T-helper 9 cell (primary cell): ENCODE data around the gene AGPS.
"Not testable (repeated sequence)": the region's sequence is repeated elsewhere in the genome, so short reads cannot be mapped to it uniquely, and the experiment has no call there.

Experiments
- DNase-seq: peaks from one replicate; pipeline ENCODE4 v3.0.0-alpha.2; 2020

The AGPS gene

DNA sequence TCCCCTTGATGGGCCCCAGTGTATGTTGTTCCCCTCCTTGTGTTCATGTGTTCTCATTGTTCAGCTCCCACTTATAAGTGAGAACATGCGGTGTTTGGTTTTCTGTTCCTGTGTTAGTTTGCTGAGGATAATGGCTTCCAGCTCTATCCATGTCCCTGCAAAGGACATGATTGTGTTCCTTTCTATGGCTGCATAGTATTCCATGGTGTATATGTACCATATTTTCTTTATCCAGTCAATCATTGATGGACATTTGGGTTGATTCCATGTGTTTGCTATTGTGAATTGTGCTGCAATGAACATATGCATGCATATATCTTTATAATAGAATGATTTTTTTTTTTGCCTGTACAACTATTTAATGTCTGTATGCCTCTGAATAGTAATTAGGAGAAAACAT is 31.5 kb downstream of the AGPS start:
- DNase-seq, result not testable (repeated sequence)

DNA sequence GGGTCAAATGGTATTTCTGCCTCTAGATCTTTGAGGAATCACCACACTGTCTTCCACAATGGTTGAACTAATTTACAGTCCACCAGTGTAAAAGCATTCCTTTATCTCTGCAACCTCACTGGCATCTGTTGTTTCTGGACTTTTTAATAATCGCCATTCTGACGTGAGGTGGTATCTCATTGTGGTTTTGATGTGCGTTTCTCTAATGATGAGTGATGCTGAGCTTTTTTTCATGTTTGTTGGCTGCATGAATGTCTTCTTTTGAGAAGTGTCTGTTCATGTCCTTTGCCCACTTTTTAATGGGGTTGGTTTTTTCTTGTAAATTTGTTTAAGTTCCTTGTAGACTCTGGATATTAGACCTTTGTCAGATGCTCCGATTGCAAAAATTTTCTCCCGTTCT is 32.0 kb downstream of the AGPS start:
- not testable (repeated sequence) for DNase-seq

DNA sequence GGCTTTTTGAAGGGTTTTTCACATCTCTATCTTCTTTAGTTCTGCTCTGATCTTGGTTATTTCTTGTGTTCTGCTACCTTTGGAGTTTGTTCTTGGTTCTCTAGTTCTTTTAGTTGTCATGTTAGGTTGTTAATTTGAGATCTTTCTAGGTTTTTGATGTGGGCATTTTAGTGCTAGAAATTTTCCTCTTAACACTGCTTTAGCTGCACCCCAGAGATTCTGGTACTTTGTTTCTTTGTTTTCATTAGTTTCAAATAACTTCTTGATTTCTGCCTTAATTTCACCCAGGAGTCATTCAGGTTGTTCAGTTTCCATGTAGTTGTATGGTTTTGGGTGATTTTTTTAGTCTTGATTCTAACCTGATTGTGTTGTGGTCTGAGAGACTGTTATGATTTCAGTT is 34.7 kb downstream of the AGPS start:
- no peak for DNase-seq

DNA sequence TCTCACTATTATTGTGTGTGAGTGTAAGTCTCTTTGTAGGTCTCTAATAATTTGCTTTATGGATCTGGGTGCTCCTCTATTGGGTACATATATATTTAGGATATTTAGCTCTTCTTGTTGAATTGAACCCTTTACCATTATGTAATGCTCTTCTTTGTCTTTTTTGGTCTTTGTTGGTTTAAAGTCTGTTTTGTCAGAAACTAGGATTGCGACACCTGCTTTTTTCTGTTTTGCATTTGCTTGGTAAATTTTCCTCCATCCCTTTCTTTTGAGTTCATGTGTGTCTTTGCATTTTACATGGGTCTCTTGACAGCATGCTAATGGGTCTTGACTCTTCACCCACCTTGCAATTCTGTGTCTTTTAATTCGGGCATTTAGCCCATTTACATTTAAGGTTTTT is 35.4 kb downstream of the AGPS start:
- DNase-seq, result not testable (repeated sequence)

DNA sequence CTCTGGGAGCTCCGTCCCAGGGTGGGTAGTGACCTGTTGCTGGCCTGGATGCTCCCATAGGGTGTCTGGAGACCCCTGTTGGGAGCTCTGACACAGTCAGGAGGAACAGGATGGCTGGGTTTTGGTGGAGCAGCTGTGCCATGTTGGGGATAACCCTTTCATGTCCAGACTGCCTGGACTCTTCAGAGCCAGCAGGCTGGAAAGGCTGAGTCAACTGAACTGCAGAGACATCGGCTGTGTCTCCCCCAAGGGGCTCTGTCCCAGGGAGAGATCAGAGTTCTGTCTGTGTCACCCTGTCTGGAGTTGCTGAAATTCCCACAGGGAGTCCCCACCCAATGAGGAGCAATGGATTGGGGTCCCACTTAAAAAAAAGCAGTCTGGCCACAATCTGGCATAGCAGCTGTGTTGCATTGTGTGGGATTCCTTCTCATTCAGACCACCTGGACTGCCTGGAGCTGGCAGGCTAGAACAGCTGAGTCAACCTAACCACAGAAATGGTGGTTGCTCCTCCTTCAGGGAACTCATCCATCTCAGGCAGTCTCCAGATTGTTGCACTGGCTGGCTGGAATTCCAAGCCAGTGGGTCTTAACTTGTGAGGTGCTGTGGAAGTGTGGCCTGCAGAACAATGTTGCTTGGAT is 37.2 kb downstream of the AGPS start:
- DNase-seq, result no peak

DNA sequence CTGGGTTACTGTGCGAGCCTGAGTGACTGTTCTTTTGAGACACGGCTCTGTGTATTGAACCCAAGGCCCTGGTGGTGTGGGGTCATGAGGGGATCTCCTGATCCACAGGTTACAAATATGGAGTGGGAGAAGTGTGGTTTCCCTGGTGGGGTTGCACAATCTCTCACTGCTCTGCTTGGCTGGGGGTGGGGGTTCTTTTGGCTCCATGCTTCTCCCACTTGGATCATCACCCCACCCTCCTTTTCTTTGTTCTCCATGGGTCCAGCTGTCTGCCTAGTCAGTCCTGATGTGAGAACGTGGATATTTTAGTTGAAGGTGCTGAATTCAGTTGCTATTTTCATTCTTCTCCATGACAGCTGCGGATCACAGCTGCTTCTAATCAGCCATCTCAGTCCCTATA is 37.8 kb downstream of the AGPS start:
- DNase-seq, result no peak

DNA sequence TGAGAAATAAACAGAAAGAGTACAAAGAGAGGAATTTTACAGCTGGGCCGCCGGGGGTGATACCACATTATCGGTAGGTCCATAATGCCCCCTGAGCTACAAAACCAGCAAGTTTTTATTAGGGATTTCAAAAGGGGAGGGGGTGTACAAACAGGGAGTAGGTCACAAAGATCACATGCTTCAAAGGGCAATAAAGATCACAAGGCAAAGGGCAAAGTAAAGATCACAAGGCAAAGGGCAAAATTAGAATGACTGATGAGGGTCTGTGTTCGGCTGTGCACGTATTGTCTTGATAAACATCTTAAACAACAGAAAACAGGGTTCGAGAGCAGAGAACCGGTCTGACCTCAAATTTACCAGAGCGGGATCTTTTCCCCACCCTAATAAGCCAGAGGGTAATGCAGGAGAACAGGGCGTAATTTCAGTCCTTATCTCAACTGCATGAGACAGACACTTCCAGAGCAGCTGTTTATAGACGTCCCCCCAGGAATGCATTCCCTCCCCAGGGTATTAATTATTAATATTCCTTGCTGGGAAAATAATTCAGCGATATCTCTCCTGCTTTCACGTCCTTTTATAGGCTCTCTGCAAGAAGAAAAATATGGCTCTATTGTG is 38.6 kb downstream of the AGPS start:
- not testable (repeated sequence) for DNase-seq

DNA sequence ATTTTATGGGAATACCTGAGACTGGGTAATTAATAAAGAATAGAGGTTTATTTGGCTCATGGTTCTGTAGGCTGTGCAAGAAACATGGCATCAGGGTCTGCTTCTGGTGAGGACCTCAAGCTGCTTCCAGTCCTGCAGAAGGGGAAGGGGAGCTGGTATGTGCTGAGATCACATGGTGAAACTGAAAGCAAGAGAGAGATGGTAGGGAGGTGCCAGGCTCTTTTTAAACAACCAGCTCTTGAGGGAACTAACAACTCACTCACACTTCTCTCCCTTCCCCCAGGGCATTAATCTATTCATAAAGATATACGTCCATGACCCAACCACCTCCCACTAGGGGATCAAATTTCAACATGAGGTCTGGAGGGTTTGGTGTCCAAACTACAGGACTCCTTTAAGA is 40.1 kb downstream of the AGPS start:
- no peak for DNase-seq

DNA sequence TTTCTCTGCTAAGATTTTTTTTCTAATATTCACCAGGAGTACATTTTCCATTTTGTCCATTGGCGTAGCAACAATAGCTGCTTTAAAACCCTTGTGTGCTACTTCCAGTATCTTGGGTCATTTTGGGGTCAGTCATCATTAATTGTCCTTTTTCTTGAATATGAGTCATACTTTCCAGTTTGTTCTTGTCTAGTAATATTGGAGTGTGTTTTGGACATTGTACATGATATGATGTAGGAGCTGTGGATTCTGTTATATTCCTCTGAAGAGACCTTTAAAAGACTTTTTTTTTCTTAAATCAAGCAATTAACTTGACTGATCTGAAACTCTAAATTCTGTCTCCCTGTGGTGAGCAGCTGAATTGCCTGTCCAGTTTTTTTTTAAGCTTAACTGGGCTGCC is 40.8 kb downstream of the AGPS start:
- no peak for DNase-seq

DNA sequence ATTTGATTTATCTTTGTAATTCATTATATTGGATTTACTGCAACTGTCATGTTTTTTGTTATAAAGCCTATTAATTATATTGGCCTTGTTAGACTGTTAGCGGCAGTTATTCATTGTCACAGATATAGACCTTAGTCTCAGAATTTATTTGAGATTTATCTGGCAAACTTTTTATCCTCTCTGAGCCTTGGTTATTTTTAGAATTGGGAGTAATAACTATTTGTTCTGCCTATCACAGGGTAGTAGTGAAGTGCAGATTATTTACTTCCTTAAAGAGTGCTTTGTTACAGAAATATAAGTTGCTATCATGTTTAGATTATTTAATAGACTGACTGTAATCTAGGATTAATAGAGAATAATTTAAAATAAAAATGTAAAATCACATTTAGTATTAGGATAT is 41.9 kb downstream of the AGPS start:
- no peak for DNase-seq

DNA sequence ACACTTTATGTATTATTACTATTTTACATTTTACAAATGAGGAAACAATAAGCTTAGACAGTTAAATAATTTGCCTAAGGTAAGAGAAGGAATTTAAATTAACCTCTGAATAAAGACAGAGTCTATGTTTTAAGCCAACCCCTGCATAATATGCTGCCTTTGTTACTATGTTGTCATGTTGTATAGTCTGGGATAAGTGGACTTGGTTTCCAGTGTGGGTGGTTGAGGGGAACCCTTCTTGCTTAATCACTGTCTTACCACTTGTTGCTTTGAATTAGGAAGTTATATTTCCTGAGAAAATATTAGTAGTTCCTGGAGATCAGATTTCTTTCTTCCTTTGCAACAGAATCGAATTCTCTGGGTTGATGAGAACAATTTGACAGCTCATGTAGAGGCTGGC is 52.6 kb downstream of the AGPS start:
- DNase-seq, result no peak

DNA sequence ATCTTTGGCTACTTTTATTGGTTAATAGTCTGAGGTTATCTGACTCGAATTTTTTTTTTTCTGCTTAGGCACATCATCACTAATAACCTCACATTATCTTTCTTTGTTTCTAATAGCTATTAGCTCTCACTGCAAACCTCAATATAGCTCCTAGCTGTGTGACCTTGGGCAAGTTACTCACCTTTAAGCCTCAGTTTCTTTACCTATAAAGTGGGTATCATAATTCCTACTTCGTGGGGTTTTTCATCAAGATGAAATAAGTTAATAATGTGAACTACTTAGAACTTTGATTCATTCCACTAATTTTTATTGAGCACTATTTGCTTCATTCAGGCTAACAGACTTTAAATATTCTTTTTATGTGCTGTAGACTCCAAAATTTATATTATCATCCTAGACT is 55.5 kb downstream of the AGPS start:
- no peak for DNase-seq

DNA sequence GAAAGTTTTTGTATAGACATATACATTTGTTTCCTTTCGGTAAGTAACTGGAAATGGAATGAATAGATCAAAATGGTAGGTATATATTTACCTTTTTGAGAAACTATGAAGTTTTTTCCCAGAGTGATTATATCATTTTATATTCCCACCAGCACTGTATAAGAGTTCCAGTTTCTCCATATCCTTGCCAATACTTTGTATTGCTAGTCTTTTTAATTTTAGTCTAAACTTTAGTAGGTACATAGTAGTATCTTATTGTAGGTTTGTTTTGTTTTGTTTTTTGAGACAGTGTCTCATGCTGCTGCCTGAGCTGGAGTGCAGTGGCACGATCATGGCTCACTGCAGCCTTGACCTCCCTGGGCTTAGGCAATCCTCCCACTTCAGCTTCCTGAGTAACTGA is 56.6 kb downstream of the AGPS start:
- no peak for DNase-seq

DNA sequence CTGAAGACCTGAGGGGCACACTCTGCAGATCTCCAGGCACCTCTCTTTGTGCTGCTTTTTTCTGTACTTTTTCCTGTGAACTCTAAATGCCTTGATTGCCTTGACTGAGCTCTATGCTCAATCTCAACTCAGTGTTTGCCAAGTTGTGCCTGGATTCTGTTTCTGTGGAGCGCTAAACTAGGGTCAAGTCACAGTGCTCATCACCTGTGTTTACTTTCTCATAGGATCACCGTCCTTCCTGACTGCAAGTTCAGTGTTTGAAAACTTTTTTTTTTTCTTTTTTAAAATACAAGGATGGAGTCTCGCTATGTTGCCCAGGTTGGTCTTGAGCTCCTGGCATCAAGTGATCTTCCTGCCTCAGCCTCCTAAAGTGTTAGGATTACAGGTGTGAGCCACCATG is 62.6 kb downstream of the AGPS start:
- DNase-seq, result no peak

DNA sequence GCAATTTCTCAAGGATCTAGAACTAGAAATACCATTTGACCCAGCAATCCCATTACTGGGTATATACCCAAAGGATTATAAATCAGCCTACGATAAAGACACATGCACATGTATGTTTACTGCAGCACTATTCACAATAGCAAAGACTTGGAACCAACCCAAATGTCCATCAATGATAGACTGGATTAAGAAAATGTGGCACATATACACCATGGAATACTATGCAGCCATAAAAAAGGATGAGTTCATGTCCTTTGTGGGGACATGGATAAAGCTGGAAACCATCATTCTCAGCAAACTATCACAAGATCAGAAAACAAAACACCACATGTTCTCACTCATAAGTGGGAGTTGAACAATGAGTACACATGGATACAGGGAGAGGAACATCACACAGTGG is 67.2 kb downstream of the AGPS start:
- not testable (repeated sequence) for DNase-seq

DNA sequence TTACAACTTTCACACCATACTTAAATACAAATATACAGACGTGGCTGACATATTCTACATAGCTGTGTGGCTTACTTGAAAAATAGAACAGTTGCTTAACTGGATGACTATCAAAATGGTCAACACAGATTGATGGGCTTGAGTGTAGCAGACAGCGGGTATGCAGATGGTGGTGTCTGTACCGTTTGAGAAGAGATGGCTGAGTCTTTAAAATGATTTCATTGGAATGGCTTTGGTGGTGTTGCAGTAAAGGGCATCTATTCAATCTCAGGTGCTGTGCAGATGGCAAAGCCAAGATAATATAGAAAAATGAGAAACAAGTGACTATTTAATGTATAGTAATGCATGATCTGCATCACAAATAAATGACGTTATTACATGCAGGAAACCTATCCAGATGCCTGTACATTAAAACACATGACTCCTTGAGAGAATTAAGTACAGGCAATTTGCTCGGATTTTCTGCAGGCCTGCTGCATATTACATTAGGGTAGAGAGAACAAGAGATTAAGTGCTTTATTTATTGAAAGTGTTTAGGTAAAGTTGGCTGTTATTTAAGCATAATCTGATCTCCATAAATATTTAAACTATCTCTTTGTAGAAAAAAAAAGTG is 68.5 kb downstream of the AGPS start:
- no peak for DNase-seq

DNA sequence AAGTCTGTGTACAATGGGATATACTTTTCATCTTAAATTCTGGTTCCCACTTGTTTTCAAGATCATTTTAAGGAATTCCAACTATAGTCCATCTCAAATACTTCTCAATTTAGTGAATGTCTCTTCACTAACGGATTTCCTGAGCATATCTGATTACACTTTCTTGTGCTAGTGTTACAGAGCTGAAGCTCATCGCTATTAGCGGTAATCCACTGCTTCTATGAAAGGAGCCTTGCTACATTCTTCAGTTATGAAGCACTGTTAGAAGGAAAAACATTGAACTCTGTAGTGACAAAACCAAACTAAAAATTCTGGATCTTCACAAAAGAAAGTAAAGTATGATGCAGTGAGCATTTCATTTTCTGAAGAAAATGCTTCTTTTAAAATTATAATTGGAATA is 72.0 kb downstream of the AGPS start:
- DNase-seq, result no peak

DNA sequence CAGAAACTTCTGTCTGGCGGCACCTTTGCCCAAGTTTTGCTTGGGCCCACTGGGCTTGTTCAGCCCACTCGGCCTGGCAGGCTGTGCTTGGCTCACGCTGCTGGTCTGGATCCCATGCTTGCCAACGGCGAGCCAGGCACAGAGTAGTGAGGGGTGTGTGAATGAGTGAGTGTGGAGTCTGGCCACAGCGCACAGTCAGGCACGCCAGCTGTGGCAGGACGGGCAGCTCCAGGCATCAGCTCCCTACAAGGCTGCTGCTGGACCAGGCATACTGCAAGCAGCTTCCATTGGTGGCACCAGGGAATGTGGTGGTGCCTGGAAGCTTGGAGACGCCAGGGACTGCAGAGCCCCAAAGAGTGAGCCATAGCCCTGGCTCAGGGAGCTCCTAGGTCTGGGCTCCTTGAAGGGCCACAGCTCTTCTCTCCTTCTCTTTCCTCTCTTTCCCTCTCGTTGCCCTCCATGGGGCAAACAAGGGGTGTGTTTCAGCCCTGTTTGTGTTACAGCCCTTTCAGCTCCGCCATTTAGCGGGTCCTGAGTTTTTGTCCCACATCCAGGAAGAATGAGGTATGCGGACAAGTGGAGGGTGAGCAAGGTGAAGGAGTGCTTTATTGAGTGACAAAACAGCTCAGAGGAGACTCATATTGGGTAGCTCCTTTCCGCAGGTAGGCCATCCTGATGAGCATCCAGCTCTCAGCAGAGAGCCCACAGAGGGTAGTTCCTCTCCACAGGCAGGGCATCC is 73.0 kb downstream of the AGPS start:
- DNase-seq, result no peak

DNA sequence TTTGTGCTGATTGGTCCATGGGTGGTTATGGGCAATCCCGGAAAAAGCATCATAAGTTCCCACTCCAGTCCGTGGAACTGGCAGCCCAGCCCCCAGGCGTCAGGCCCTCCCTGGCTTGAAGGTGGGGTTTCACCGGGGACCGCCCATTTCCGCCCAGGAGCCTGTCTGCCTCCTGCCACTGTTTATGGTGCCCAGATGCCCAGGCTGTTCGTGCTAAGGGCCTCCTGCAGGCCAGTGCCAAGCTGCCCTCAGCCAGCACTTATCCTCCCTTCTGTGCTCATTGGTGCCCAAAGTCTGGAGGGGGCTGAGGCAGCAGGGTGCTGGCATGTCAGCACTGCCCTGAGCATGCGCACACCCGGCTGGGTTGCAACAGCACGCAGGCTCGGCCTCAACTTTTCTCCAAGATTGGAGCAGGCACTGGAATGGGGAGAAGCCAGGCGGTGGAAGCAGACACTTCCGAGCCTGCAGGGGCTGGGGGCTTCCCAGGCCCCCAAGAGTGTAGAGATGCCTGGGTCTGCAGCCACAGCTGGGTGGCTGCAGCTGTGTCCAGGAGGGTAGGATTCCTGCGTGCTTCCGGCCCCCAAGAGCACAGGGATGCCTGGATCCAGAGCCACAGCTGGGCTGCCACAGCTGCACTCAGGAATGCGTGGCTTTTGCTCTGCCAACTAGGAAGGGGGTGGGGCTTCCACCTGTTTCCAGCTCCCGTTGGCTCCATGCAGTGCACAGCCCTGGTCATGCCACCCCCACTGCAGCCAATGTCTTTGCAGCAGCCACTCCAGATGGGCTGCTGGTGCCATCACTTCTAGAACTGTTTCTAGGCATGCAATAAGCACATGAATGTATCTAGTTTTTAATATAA is 74.0 kb downstream of the AGPS start:
- DNase-seq, result no peak

DNA sequence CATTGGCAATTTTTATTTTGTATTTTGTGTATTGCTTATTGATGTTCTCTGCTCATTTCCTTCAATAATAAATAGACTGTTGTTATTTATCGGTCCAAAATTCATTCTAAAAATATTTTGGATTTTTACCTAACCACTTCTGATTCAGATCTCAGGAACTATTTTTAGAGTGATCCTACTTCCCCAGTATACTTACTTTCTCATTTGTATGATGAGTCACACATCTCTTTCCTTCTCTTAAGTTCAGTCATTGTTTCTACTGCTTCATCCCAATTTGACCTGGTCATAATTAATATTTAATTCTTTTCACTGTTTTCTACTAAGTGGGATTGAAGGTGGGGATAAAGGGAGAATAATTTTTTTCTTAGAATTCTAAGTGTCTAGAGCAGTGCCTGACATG is 75.1 kb downstream of the AGPS start:
- no peak for DNase-seq

DNA sequence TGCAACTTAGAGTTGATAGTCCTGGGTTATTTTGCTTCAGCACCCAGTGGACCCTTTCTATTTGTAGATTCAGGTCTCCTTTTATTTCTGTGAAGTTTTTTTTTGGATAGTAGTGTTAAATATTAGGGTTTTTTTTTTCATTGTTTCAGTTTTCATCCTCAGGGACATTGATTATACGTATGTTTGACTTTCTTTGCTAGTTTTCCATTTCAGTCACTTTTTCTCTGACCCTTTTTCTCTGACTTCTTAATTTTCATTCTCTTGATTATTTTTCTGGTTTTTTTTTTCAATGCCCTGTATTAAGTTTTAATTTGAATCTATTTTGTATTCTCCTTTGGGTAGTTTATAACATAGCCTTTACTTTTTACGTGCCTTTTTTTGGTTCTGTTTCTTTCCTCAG is 79.4 kb downstream of the AGPS start:
- no peak for DNase-seq

DNA sequence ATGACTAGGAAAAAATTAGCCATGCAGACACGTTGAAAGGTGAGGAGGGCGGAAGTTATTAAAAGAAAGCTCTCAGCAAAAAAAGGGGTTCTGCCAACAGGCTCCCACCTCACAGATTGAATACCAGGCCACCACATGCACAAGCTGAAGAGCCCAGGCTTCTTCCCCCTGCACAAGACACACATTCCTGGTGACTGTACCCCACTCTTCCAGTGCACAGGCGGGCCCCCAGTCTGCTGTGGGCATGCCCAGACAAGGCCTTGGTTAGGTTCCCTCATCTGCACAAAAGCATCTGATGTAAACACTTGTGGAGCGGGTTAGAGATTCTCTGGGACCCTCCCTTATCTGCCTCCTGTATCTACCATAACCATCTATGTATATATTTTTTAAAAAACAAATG is 81.7 kb downstream of the AGPS start:
- DNase-seq, result no peak

DNA sequence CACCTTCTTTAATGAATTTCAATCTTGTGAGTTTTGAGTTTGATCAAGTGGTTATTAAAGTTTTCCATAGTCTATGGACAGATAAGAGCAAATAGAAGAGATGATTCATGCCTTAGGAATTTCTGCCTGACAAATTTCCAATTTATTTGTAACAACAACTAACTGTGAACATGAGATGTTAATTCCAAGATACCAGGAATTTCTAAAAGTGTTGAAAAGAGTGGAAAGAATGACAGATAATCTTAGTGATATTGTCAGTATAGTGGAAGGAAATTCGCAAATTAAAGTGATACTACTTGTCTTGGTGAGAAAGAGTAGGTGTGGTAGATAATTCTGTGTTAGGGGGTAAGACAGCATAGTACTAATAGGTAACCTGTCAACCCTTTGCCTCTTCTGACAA is 82.4 kb downstream of the AGPS start:
- DNase-seq, result no peak
